ENCODE results near the gene FXR2.

Gene FXR2

GRCh38 chr17:7552621-7553051, 62.1 kb downstream of the FXR2 start:
- DNase-seq (ENCODE audit: low read depth in 2 of 2): no peak

DNA sequence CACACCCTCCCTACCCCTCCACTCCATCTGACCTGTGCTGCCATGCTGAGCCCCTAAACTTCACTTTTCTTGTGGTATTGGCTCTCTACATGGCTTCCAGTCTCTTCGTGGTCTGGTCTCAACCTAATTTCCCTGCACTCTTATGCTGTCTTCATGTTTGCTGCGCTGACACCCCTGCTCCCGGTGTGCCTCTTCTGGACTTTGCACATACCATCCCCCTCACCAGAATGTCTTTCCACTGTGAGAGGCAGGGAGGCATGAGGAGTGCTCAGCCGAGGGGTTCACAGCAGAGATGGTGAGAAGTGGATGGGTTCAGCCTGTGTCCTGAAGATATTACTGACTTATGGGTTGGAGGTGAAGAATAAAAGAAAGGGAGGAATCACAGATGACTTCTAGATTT, 63.3 kb downstream of the FXR2 start:
- no peak for DNase-seq (ENCODE audit: low read depth in 2 of 2)

DNA sequence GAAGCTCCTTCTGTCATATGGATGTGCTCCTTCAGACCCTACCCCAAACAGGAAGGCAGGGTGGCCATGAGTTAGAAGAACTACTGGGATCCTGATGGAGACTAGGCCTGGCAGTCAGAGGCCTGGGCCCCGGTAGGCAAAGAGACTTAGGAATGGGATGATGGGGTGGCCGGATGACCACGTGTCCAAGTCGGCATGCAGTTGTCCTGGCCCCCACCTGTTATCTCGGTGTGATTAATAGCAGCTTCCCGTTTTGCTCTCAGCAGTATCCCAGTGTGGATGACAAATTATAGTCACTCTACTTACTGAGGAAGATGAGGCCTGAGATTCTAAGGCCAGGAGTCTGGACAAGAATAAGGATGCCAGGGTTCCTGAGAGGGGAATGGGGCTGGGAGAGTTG, 64.4 kb downstream of the FXR2 start:
- DNase-seq (ENCODE audit: low read depth in 2 of 2): no peak

- DNase-seq (ENCODE audit: low read depth in 2 of 2): no peak
Measured at GRCh38 chr17:7549401-7550055, 65.2 kb downstream of the FXR2 start.

DNA sequence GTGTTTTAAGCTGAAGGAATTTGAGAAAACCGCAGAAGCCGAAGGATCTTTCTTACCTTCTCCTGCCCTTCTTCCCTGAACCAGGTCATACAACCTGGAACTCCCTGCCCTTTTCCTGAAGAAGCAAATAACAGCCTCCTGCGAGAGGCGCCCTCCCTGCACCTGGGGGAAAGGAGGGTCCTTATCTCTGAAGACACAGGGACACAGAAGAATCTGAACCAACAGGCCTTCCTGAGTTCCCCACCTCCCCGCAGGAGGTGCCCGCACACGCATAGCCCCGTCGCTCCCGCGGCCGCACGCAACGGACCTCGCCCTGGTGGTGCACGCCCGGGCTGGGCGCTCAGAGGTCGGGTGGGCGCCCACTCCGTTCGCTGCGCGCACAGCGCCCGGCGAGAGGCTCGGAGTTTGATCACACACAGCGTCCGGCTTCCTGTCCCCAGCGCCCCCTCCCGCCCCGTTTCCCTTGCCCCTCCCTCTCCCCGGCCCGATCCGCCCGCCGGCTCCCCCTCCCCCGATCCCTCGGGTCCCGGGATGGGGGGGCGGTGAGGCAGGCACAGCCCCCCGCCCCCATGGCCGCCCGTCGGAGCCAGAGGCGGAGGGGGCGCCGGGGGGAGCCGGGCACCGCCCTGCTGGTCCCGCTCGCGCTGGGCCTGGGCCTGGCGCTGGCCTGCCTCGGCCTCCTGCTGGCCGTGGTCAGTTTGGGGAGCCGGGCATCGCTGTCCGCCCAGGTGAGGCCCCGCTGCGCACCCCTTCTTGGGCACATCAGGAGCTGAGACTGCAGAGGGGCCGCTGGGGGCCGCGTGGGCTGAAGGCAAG, 65.9 kb downstream of the FXR2 start, which contains the start of gene TNFSF12:
TSS of gene TNFSF12 (plus strand) at position 474 of the 816 bp plus-strand sequence. CDS start at position 570, 96 bp downstream.
- no peak for DNase-seq (ENCODE audit: low read depth in 2 of 2)

DNA sequence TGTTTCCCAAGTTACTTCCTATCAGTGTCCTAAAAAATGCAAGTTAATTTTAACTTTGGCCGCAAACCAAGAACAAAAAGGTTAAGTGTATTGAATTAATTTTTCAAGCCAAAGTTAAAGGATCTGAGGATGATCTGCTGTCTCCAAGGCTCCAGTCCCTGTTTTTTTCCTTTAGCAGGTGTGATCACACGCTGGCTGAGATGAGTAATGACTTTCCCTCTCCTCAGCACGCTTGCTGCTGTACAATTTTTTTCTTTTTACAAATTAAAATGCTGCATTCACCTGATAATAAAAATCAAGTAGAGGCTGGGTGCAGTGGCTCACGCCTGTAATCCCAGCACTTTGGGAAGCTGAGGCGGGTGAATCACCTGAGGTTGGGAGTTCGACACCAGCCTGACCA, 69.8 kb downstream of the FXR2 start:
- DNase-seq (ENCODE audit: low read depth in 2 of 2): no peak

Measured in fibroblast of skin of left quadriceps (primary cell).